ENCODE data around the gene LRRC4B. TPM values are rescaled to one million over a fixed set of nuclear protein-coding genes. Genes with fewer than 3 reads are reported as not detected.

LRRC4B gene
- total RNA-seq, 1 experiment from 2014 or later, result not detected

- Mint-ChIP-seq H3K9me3 (ENCODE audit: unreplicated experiment) (no peaks in the 10 kb centered on the region), H3K4me1 (ENCODE audit: insufficient read depth, unreplicated experiment) (no peaks in the 10 kb centered on the region), H3K4me3 (ENCODE audit: unreplicated experiment) (no peak overlapping the region), H3K27ac (ENCODE audit: low read depth, unreplicated experiment) (peak overlapping the region; percentile 10), H3K36me3 (ENCODE audit: insufficient read depth, unreplicated experiment) (no peaks in the 10 kb centered on the region), H3K27me3 (ENCODE audit: insufficient read depth, unreplicated experiment) (no peaks in the 10 kb centered on the region)
- DNase-seq (ENCODE audit: unreplicated experiment), result no peak
- ChIA-PET POLR2A (no interaction called here), CTCF (no interaction called here)
- intact Hi-C loops (cut with micrococcal nuclease), result no loop called here
- TF ChIP-seq CTCF (IDR thresholded peaks at IDR 0.05; ENCODE audit: unreplicated experiment), result no peak
- no TSS peak for BruUV-seq (replicated peaks)
Measured at GRCh38 chr19:50468818-50469217, 99.4 kb downstream of the LRRC4B start.

DNA sequence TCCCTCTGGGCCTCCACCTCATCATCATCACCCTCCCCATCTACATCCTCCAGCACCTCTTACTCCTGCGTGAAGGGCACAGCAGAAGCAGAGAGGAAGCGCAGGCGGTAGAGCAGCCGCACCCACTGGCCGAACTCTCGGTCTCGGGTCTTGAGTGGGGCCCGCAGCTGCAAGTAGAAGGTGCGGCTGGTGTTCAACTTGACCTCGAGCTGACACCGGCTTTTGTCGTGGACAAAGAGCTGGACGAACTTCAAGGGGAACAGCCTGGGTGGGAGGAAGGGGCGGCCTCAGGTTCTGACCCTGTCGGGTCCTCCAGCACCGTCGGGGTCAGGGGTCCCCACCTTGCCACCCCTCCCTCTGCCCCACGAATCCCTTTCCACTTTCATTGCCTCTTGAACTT, 100.7 kb downstream of the LRRC4B start:
- no peak for DNase-seq (ENCODE audit: unreplicated experiment)
- POLR2A ChIA-PET, result interaction anchor here (1.3 kb wide), 1 partner anchor 84 kb away, joined by 3 read pairs; the partner anchor contains the start of gene POLD1
- no peaks in the 10 kb centered on the region for H3K36me3 Mint-ChIP-seq (ENCODE audit: insufficient read depth, unreplicated experiment)
- BruUV-seq (replicated peaks), result no TSS peak
- H3K27ac Mint-ChIP-seq (ENCODE audit: low read depth, unreplicated experiment), result no peak overlapping the region
- H3K27me3 Mint-ChIP-seq (ENCODE audit: insufficient read depth, unreplicated experiment), result no peaks in the 10 kb centered on the region
- no peak for TF ChIP-seq CTCF (IDR thresholded peaks at IDR 0.05; ENCODE audit: unreplicated experiment)
- CTCF ChIA-PET, result no interaction called here
- no peak overlapping the region for H3K4me3 Mint-ChIP-seq (ENCODE audit: unreplicated experiment)
- H3K9me3 Mint-ChIP-seq (ENCODE audit: unreplicated experiment), result no peaks in the 10 kb centered on the region
- no peaks in the 10 kb centered on the region for H3K4me1 Mint-ChIP-seq (ENCODE audit: insufficient read depth, unreplicated experiment)
- intact Hi-C loops (cut with micrococcal nuclease), result no loop called here

Other genes with a start within 250 kb of the LRRC4B start
- gene KCNC3, start 239.1 kb downstream of the LRRC4B start, total RNA-seq (2022), result not detected in 2 replicates
- 0.49 and 0.51 TPM in 2 replicates for gene NAPSA, start 202.8 kb downstream of the LRRC4B start, total RNA-seq (2022)
- 62.0 and 65.7 TPM in 2 replicates for gene NR1H2, start 192.0 kb downstream of the LRRC4B start, total RNA-seq (2022)
- 18.9 and 31.9 TPM in 2 replicates for gene POLD1, start 184.1 kb downstream of the LRRC4B start, total RNA-seq (2022)
- not detected in 2 replicates for gene SPIB, start 149.5 kb downstream of the LRRC4B start, total RNA-seq (2022)
- gene MYBPC2, start 135.5 kb downstream of the LRRC4B start, total RNA-seq (2022), result not detected in 2 replicates
- gene EMC10, start 91.9 kb downstream of the LRRC4B start, total RNA-seq (2022), result 61.3 and 61.8 TPM in 2 replicates
- 1.5 and 2.7 TPM in 2 replicates for gene GARIN5A, start 91.6 kb downstream of the LRRC4B start, total RNA-seq (2022)
- 65.8 and 76.9 TPM in 2 replicates for gene JOSD2, start 57.2 kb downstream of the LRRC4B start, total RNA-seq (2022)
- gene ASPDH, start 54.5 kb downstream of the LRRC4B start, total RNA-seq (2022), result not detected in 2 replicates
- gene SYT3, start 71.4 kb upstream of the LRRC4B start, total RNA-seq (2022), result not detected in 2 replicates
- gene C19orf81, start 81.0 kb upstream of the LRRC4B start, total RNA-seq (2022), result not detected in 2 replicates
- gene SHANK1, start 151.4 kb upstream of the LRRC4B start, total RNA-seq (2022), result 0.10 and 0.44 TPM in 2 replicates
- gene CLEC11A, start 154.9 kb upstream of the LRRC4B start, total RNA-seq (2022), result 2.4 and 2.8 TPM in 2 replicates
- gene GPR32, start 202.0 kb upstream of the LRRC4B start, total RNA-seq (2022), result not detected in 2 replicates
- not detected in 2 replicates for gene ACP4, start 222.0 kb upstream of the LRRC4B start, total RNA-seq (2022)